Breast epithelium (tissue), 4 donors: ENCODE data around the gene SLC22A13. TPM values are rescaled to one million over a fixed set of nuclear protein-coding genes. Genes with fewer than 3 reads are reported as not detected.
"Not testable (repeated sequence)": the region's sequence is repeated elsewhere in the genome, so short reads cannot be mapped to it uniquely, and the experiment has no call there.

Experiments used
- DNase-seq, 2 donors: peaks; one replicate each; pipeline ENCODE4 v3.0.0-alpha.2; 2019; ENCODE audit warnings: low spot score in 2 of 2
- H3K27ac ChIP-seq, 2 donors: fragments of 200-600 bp; sonication (generic) in 1 of 2; one replicate each; pipeline ENCODE4 v1.5.1; 2016 to 2019; ENCODE audit warnings: mild to moderate bottlenecking in 1 of 2
- H3K27me3 ChIP-seq, 2 donors: fragments of 200-600 bp; sonication (generic) in 1 of 2; one replicate each; pipeline versions ENCODE4 v1.5.1 to v1.6.0; 2017 to 2019; ENCODE audit warnings: control low read depth in 1 of 2, mild to moderate bottlenecking in 1 of 2
- H3K36me3 ChIP-seq: fragments of 200-600 bp; one replicate; pipeline ENCODE4 v1.5.1; 2019
- H3K4me1 ChIP-seq, 2 donors: fragments of 200-600 bp; sonication (generic); one replicate each; pipeline ENCODE4 v1.5.1; 2016 to 2019; ENCODE audit warnings: control low read depth in 1 of 2
- H3K4me3 ChIP-seq, 3 donors: fragments of 200-600 bp; sonication (generic); 1 replicate in 2 of 3; 2 replicates in 1 of 3; pipeline ENCODE4 v1.5.1; 2016 to 2019; ENCODE audit warnings: mild to moderate bottlenecking in 3 of 3, moderate library complexity in 2 of 3
- H3K9me3 ChIP-seq, 2 donors: fragments of 200-600 bp; sonication (generic) in 1 of 2; one replicate each; pipeline ENCODE4 v1.5.1; 2016 to 2019; ENCODE audit warnings: control low read depth in 1 of 2
- POLR2A ChIP-seq: fragments of 450-650 bp; IDR thresholded peaks from one replicate; pipeline ENCODE4 v1.6.1; 2016; ENCODE audit warnings: antibody characterized with exemption, mild to moderate bottlenecking, moderate library complexity
- POLR2AphosphoS5 ChIP-seq, 3 donors: sonication (generic); formaldehyde crosslinking; IDR thresholded peaks; one replicate each; pipeline ENCODE4 v1.6.1; 2017; ENCODE audit warnings: antibody characterized with exemption in 3 of 3
- intact Hi-C: fragments of 100-400 bp; cut with DNase I; formaldehyde crosslinking; loops from one replicate; pipeline ENCODE4 v1.15.1; 2023; ENCODE audit warnings: low total_unique reads
- total RNA-seq, 3 donors: library from RNA; depleted of rRNA; stranded (reverse); fragments of >200 nt; gene quantifications; one replicate each; pipeline ENCODE4 v1.1.0, GENCODE V29; 2016
- TF ChIP-seq, protein P1 (sequence below), 3 donors: fragments of 450-650 bp; IDR thresholded peaks; one replicate each; pipeline ENCODE4 v1.5.1; 2016 to 2017; ENCODE audit warnings: antibody characterized with exemption in 3 of 3, mild to moderate bottlenecking in 3 of 3, moderate library complexity in 3 of 3

Gene SLC22A13
- total RNA-seq, 3 donors from 2014 or later: 0.48 to 0.59 TPM; not detected in 1

DNA sequence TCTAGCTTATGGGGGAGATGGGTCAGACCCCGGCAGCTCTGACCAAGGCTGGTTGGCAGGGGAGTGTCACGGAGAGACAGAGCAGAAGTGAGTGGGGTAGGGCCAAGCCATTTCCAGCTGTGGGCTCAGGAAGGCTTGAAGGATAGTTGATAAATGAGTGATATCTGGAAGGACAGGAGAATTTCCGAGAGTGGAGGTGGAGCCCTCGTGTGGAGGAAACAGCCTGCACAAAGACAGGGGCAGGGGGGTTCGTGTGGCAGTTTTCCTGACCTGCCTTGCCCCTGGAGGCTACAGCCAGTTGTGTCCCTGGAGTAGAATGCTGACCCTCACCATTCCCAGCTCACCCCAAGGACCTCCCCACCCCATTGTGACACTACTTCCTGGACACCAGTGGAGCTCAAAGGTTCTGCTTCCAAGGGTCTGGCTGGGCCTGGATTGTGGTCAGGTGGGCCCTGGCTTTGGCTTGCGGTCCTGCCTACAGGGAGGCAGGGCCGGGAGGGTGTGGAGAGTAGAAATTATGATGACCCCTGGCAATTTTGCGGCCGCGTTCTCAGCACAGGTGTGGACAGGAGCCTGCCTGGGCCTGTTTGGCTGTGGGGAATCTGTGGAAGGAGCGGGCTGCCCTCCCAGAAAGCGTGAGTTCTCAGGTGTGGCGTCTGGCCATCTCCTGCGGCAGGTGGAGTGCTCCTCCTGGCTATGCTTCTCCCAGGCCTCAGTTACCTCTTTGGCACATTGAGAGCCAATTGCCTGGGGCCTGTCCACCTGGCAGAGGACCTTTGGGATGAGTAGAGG lies 16.5 kb downstream of the SLC22A13 start, which contains the start of gene SLC22A14:
Gene SLC22A14, plus strand, starts transcription at position 400 of the 792 bp plus-strand sequence. CDS start 23,733 bp downstream, outside the sequence.
- intact Hi-C loops: no loop called here
- H3K4me3 ChIP-seq: no peak within 1 kb of the TSS
- H3K4me1 ChIP-seq: no peaks in the 10 kb centered on the region
- H3K9me3 ChIP-seq: no peaks in the 10 kb centered on the region
- no peaks in the 10 kb centered on the region for H3K27me3 ChIP-seq
- no peaks in the 10 kb centered on the region for H3K36me3 ChIP-seq
- H3K27ac ChIP-seq: no peak within 1 kb of the TSS
- TF ChIP-seq POLR2AphosphoS5 (IDR thresholded peaks at IDR 0.05) (no peak), POLR2A (no peak)
- TF ChIP-seq, protein P1, sequence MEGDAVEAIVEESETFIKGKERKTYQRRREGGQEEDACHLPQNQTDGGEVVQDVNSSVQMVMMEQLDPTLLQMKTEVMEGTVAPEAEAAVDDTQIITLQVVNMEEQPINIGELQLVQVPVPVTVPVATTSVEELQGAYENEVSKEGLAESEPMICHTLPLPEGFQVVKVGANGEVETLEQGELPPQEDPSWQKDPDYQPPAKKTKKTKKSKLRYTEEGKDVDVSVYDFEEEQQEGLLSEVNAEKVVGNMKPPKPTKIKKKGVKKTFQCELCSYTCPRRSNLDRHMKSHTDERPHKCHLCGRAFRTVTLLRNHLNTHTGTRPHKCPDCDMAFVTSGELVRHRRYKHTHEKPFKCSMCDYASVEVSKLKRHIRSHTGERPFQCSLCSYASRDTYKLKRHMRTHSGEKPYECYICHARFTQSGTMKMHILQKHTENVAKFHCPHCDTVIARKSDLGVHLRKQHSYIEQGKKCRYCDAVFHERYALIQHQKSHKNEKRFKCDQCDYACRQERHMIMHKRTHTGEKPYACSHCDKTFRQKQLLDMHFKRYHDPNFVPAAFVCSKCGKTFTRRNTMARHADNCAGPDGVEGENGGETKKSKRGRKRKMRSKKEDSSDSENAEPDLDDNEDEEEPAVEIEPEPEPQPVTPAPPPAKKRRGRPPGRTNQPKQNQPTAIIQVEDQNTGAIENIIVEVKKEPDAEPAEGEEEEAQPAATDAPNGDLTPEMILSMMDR (IDR thresholded peaks at IDR 0.05): no peak
- no peak for DNase-seq

DNA sequence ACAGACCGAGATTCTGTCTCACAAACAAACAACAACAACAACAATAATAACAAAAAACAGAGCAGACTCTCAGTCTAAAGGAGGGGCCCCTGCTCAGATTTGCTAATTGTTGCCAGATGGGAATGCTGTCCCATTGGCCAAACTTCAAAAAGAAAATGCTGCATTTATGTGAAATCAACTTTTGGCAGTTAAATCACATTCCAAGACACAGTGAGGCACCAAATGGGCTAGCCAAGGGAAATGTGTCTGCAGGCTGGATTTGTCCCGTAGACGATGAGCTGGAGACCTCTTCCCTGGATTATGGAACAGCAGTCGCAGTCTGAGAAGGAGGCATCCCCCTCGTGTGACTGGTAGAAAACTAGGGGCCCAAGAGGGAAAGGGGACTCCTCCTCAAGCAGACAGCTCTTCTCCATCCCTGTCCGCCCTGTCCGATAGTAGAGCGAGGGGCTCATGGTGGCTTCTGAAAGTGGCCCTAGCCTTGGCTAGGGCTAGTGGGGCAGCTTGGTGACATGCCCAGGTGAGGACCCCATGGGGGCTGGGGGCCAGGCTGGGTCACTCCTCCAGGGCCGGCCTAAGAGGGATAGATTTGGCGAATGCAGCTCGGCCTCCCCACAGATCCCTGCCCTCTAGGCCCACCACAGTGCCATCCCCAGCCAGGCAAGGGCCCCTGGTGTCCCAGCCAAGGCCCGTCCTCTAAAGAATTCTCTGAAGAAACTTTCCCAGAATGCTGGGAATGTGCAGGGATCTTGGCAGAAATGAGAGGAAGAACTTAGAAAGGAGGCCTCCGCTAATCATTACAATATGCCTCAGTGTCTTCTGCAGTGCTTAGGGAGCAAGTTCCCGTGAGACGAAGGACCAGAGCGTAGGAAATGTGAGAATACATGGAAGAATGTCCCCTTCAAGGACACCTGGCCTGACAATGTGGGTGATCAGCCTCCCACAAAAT lies 18.5 kb downstream of the SLC22A13 start:
- no peak for DNase-seq
- H3K27ac ChIP-seq: peak overlapping the region in 1 of 2 donors; percentile 25
- TF ChIP-seq POLR2AphosphoS5 (IDR thresholded peaks at IDR 0.05) (no peak), POLR2A (no peak)
- TF ChIP-seq, protein P1 (IDR thresholded peaks at IDR 0.05): no peak
- intact Hi-C loops: no loop called here
- H3K4me1 ChIP-seq: no peaks in the 10 kb centered on the region
- no peaks in the 10 kb centered on the region for H3K36me3 ChIP-seq
- no peak overlapping the region for H3K4me3 ChIP-seq
- no peaks in the 10 kb centered on the region for H3K9me3 ChIP-seq
- no peaks in the 10 kb centered on the region for H3K27me3 ChIP-seq

DNA sequence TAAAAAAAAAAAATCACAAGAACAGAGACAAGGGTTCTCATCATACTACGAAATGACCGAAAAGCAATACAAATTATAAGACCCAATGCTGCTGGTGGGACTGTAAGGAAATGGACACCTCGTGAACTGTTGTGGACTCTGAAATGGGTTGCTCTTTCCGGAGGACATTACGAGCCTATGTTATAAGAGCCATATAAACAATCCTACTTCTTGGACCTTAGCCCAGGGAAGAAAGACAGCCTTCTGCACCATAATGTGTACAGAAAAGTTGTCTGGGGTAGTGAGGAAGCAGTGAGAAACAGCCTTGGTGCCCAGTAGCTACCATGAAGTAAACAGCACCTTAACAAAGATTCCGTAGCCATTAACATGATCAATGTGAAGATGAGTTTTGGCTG lies 19.1 kb downstream of the SLC22A13 start:
- DNase-seq: no peak
- Histone ChIP-seq H3K36me3 (no peaks in the 10 kb centered on the region), H3K4me3 (no peak overlapping the region), H3K4me1 (no peaks in the 10 kb centered on the region), H3K9me3 (no peaks in the 10 kb centered on the region), H3K27ac (no peak overlapping the region), H3K27me3 (no peaks in the 10 kb centered on the region)
- intact Hi-C loops: no loop called here
- TF ChIP-seq POLR2AphosphoS5 (IDR thresholded peaks at IDR 0.05) (no peak), POLR2A (no peak)
- TF ChIP-seq, protein P1 (IDR thresholded peaks at IDR 0.05): no peak

DNA sequence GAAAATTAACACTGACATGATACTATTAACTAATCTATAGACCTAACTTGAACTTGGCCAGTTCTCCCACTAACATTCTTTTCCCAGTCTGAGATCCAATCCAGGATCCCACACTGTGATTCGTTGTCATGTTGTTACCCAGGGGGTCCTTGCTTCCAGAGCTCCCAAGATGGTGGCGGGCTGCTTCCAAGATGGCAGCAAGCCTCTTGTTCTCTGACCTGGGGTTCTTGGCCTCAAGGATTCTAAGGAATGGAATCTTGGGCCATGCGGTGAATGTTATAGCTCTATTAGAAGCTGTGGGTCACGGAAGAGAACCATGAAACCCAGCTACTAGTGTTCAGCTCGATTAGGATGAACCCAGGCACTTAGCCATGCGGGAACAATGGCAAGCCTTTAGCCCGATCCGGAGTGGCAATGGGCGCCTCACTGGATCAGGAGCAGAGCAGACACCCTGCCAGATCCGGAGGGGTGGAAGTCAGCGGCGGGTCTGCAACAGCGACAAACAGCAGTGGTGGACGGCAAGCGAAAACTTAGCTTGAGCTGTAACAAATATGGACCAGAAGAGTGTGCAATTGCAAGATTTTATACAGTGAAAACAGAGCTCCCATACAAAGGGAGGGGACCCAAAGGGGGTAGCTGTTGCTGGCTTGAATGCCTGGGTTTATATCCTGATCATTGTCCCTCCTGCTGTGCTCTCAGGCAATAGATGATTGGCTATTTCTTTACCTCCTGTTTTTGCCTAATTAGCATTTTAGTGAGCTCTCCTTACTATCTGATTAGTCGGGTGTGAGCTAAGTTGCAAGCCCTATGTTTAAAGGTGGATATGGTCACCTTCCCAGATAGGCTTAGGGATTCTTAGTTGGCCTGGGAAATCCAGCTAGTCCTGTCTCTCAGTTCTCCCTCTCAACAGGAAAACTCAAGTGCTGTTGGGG lies 23.9 kb downstream of the SLC22A13 start:
- not testable (repeated sequence) for H3K27me3 ChIP-seq

DNA sequence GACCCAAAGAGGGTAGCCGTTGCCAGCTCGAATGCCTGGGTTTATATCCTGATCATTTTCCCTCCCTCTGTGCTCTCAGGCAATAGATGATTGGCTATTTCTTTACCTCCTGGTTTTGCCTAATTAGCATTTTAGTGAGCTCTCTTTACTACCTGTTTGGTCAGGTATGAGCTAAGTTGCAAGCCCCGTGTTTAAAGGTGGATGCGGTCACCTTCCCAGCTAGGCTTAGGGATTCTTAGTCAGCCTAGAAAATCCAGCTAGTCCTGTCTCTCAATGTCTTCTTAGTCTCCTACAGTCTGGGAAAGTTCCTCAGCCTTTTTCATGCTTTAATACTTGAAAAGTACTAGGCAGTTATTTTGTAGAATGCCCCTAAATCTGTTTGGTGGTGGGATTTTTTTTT lies 31.4 kb downstream of the SLC22A13 start:
- H3K4me3 ChIP-seq, H3K36me3 ChIP-seq, intact Hi-C loops, H3K27ac ChIP-seq, DNase-seq, H3K4me1 ChIP-seq, H3K9me3 ChIP-seq, H3K27me3 ChIP-seq: not testable (repeated sequence)

More for the DNA sequence above, 23.9 kb downstream of the SLC22A13 start:
- H3K4me1 ChIP-seq, H3K36me3 ChIP-seq, H3K9me3 ChIP-seq, H3K27ac ChIP-seq, DNase-seq, H3K4me3 ChIP-seq, intact Hi-C loops: not testable (repeated sequence)
